SK-N-SH treated with all-trans-retinoic acid at 6 μM for 48 hours (cell line): ENCODE measurements around the gene SPC25.

Source experiments
- BACH2 ChIP-seq: fragments of 250-450 bp; sonication (Bioruptor Pico); IDR thresholded peaks from 2 replicates; pipeline ENCODE4 v1.9.0; 2021; ENCODE audit warnings: mild to moderate bottlenecking, borderline replicate concordance
- CSDC2 ChIP-seq: fragments of 250-450 bp; sonication (Bioruptor Pico); IDR thresholded peaks from 2 replicates; pipeline ENCODE4 v1.5.0; 2020; ENCODE audit warnings: mild to moderate bottlenecking, moderate library complexity
- GLIS3 ChIP-seq: fragments of 250-450 bp; sonication (Bioruptor Pico); IDR thresholded peaks from 2 replicates; pipeline ENCODE4 v1.5.0; 2020; ENCODE audit warnings: mild to moderate bottlenecking, moderate library complexity
- ISL1 ChIP-seq: fragments of 250-450 bp; sonication (Bioruptor Pico); IDR thresholded peaks from 2 replicates; pipeline ENCODE4 v2.1.2; 2022; ENCODE audit warnings: mild to moderate bottlenecking, moderate library complexity
- PPARA ChIP-seq: fragments of 250-450 bp; sonication (Bioruptor Pico); IDR thresholded peaks from 2 replicates; pipeline ENCODE4 v1.5.0; 2020; ENCODE audit warnings: mild to moderate bottlenecking, borderline replicate concordance
- RARB ChIP-seq: fragments of 250-450 bp; sonication (Bioruptor Pico); IDR thresholded peaks from 2 replicates; pipeline ENCODE4 v1.8.0; 2021; ENCODE audit warnings: mild to moderate bottlenecking, moderate library complexity
- SNAI2 ChIP-seq: fragments of 250-450 bp; sonication (Bioruptor Pico); IDR thresholded peaks from 2 replicates; pipeline ENCODE4 v1.5.0; 2020; ENCODE audit warnings: mild to moderate bottlenecking, moderate library complexity
- TOX ChIP-seq: fragments of 250-450 bp; sonication (Bioruptor Pico); IDR thresholded peaks from 2 replicates; pipeline ENCODE4 v1.8.0; 2021; ENCODE audit warnings: mild to moderate bottlenecking, moderate library complexity, borderline replicate concordance
- ZC3H10 ChIP-seq: fragments of 250-450 bp; sonication (Bioruptor Pico); IDR thresholded peaks from 2 replicates; pipeline ENCODE4 v1.5.1; 2021; ENCODE audit warnings: mild to moderate bottlenecking, moderate library complexity
- ZFP30 ChIP-seq: fragments of 450-650 bp; formaldehyde crosslinking; IDR thresholded peaks from 2 replicates; pipeline ENCODE4 v1.5.0; 2022; ENCODE audit warnings: mild to moderate bottlenecking, moderate library complexity
- ZNF70 ChIP-seq: fragments of 450-650 bp; formaldehyde crosslinking; IDR thresholded peaks from 2 replicates; pipeline ENCODE4 v1.5.0; 2020; ENCODE audit warnings: mild to moderate bottlenecking, moderate library complexity
- TF ChIP-seq, protein P1 (sequence below): fragments of 250-450 bp; sonication (Bioruptor Pico); IDR thresholded peaks from 2 replicates; pipeline ENCODE4 v1.8.0; 2020; ENCODE audit warnings: mild to moderate bottlenecking, moderate library complexity, borderline replicate concordance
- TF ChIP-seq, protein P2 (sequence below): fragments of 250-450 bp; sonication (Bioruptor Pico); IDR thresholded peaks from 2 replicates; pipeline ENCODE4 v1.5.1; 2021; ENCODE audit warnings: mild to moderate bottlenecking, moderate library complexity
- TF ChIP-seq, protein P3 (sequence below): fragments of 250-450 bp; sonication (Bioruptor Pico); IDR thresholded peaks from 2 replicates; pipeline ENCODE4 v1.5.0; 2020; ENCODE audit warnings: mild to moderate bottlenecking, moderate library complexity

DNA sequence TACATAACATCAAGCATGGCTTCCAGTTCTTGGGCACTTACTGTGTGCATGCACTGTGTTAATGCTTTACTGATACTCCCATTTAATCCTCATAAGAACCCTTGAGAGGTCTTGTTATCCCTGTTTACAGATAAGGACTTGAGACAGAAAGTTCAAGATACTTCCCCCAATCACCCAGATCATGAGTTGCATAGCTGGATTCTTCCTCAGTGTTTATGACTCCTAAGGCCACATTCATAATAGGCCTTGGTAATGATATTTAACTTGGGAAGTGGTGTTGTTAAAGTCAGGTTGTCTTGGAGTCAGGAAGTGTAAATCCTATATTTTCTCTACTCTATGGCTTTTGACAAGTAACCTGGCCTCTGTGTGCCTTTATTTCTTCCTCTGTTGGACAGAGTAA lies 65.1 kb downstream of the SPC25 start:
- TF ChIP-seq, protein P1, sequence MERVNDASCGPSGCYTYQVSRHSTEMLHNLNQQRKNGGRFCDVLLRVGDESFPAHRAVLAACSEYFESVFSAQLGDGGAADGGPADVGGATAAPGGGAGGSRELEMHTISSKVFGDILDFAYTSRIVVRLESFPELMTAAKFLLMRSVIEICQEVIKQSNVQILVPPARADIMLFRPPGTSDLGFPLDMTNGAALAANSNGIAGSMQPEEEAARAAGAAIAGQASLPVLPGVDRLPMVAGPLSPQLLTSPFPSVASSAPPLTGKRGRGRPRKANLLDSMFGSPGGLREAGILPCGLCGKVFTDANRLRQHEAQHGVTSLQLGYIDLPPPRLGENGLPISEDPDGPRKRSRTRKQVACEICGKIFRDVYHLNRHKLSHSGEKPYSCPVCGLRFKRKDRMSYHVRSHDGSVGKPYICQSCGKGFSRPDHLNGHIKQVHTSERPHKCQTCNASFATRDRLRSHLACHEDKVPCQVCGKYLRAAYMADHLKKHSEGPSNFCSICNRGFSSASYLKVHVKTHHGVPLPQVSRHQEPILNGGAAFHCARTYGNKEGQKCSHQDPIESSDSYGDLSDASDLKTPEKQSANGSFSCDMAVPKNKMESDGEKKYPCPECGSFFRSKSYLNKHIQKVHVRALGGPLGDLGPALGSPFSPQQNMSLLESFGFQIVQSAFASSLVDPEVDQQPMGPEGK (CRISPR knock-in tag): no peak
- TF ChIP-seq, protein P2, sequence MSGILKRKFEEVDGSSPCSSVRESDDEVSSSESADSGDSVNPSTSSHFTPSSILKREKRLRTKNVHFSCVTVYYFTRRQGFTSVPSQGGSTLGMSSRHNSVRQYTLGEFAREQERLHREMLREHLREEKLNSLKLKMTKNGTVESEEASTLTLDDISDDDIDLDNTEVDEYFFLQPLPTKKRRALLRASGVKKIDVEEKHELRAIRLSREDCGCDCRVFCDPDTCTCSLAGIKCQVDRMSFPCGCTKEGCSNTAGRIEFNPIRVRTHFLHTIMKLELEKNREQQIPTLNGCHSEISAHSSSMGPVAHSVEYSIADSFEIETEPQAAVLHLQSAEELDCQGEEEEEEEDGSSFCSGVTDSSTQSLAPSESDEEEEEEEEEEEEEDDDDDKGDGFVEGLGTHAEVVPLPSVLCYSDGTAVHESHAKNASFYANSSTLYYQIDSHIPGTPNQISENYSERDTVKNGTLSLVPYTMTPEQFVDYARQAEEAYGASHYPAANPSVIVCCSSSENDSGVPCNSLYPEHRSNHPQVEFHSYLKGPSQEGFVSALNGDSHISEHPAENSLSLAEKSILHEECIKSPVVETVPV (CRISPR knock-in tag): no peak
- TF ChIP-seq ZFP30 (CRISPR knock-in tag) (no peak), TOX (CRISPR knock-in tag) (no peak), GLIS3 (CRISPR knock-in tag) (no peak), PPARA (CRISPR knock-in tag) (no peak), ZC3H10 (CRISPR knock-in tag) (no peak), CSDC2 (CRISPR knock-in tag) (no peak), RARB (CRISPR knock-in tag) (no peak), SNAI2 (CRISPR knock-in tag) (no peak), ZNF70 (CRISPR knock-in tag) (no peak), ISL1 (CRISPR knock-in tag) (no peak), BACH2 (CRISPR knock-in tag) (no peak)
- TF ChIP-seq, protein P3, sequence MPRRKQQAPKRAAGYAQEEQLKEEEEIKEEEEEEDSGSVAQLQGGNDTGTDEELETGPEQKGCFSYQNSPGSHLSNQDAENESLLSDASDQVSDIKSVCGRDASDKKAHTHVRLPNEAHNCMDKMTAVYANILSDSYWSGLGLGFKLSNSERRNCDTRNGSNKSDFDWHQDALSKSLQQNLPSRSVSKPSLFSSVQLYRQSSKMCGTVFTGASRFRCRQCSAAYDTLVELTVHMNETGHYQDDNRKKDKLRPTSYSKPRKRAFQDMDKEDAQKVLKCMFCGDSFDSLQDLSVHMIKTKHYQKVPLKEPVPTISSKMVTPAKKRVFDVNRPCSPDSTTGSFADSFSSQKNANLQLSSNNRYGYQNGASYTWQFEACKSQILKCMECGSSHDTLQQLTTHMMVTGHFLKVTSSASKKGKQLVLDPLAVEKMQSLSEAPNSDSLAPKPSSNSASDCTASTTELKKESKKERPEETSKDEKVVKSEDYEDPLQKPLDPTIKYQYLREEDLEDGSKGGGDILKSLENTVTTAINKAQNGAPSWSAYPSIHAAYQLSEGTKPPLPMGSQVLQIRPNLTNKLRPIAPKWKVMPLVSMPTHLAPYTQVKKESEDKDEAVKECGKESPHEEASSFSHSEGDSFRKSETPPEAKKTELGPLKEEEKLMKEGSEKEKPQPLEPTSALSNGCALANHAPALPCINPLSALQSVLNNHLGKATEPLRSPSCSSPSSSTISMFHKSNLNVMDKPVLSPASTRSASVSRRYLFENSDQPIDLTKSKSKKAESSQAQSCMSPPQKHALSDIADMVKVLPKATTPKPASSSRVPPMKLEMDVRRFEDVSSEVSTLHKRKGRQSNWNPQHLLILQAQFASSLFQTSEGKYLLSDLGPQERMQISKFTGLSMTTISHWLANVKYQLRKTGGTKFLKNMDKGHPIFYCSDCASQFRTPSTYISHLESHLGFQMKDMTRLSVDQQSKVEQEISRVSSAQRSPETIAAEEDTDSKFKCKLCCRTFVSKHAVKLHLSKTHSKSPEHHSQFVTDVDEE: no peak
